GM18511 (cell line): ENCODE measurements around the gene COL12A1.

Source experiments
- ATAC-seq: cut with Tn5 transposase; IDR thresholded peaks from one replicate; pipeline ENCODE4 v1.9.1; 2021; ENCODE audit warnings: mild to moderate bottlenecking, moderate library complexity; ENCODE audit not compliant: unreplicated experiment

The COL12A1 gene

DNA sequence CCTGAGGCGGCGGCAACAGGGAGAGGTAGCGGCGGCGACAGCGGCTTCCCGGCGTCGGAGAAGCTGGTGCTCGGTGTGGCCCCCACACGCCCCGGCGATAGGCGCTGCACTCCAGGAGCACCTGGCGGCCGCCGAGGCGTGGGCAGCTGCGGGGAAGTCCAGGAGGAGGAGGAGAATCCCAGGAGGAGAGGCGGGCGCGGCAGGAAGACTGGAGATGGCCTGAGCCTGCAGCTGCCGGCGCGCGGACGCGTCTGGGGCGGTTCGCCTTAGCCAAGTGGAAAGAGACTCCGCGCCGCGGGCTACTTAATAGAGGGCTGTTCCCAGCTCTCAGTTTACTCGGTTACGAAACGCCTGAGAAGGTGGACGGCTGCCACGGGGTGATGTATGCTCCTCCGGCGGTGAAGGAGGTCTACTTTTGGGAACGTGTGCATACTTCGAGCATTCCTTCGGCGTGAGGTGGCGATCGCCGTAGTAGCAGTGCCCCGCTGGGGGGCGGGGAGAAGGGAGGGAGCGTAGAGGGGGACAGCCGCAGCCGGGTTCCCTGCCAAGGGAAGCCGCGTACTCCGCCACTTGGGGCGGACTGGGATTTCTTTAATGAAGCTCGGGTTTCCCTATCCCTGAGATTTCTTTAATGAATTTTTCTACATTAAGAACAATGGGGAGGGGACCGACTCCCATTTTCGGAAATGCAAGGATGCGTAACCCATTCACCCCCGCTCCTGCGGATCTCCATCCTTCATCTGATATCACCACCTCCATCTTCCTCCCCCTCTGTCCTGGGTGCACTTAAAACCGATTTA is at the start of gene COL12A1:
TSS of gene COL12A1 (minus strand) at position 278 of the 800 bp plus-strand sequence. CDS start 3,261 bp downstream, outside the sequence.
- no peak for ATAC-seq

DNA sequence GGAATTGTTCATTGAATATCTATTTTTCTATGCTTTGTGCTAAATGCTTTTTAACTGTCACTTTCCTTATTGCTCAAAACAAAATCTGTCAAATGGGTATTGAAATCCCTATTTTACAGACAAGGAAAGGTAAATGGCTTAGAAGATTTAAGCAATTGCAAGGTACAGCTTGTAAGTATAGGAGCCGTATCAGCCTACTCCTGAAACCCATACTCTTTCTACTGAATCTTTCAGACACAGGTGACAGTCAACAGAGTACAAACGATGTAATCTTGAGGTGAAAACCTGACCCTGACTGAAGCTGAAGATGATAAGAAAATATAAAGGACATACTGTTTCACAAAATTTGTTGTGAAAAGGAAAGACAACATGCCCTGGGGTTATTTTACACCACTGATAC is 44.7 kb upstream of the COL12A1 start:
- ATAC-seq = no peak

DNA sequence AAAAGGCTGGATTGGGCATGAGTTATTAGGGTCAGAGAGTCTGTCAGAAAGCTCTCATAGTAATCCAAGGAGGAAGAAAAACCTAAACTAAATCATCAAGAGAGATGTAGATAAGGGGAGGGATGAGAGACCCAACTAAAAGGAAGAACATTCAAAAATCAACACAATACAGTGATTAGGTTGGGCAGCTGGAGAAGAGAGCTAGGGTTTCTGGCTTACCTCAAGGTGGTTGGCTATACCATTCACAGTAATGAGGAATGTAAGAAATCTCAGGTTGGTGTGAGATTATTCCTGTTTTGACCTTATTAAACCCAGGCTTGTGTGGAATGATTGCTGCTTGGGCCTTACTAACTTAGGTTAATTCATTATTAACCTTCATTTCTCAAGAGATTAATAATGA is 44.0 kb upstream of the COL12A1 start:
- no peak for ATAC-seq

DNA sequence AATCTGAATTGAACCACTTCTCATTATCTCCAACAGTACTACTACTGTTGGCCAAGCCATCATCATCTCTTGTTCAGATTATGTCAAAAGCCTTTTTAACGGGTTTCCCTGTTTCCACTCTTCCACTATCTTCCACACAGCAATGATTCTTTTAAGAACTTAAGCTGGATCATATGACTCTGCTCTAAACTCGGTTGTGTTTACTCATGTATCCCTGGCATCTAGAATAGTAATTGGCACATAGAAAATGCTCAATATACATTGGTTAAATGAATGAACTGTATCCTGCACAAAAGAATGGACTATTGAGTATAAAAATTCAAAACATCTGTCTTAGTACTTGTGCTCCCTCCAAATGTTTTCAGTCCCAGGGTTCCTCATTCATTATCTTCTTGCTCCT is 40.5 kb upstream of the COL12A1 start:
- ATAC-seq = no peak

GRCh38 chr6:75244063-75244584 is 38.3 kb upstream of the COL12A1 start:
- ATAC-seq = no peak

- peak; percentile 95 for ATAC-seq
These were observed 37.6 kb upstream of the COL12A1 start, which contains the start of gene COX7A2 for GRCh38 chr6:75243333-75244062. COX7A2 (minus strand) TSS chr6:75243801; CDS start chr6:75243734, 67 bp downstream.

DNA sequence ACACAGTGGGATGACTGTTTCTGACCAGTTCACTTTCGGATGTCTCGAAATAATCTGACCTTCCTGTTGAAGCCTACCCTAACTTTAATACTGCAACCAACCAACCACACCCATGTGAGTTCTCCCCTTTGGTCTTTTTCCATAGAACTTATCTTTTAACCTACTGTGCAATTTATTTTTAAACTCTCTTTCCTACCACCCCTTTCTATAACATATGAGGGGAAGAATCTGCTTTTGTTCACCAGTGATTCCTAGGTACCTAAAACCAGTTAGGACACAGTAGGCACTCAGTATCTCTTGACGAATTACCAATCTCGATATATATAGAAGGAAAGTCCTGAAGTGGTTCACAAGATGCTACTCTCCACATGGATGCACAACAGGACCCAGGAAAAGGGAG is 30.8 kb upstream of the COL12A1 start:
- ATAC-seq = no peak

DNA sequence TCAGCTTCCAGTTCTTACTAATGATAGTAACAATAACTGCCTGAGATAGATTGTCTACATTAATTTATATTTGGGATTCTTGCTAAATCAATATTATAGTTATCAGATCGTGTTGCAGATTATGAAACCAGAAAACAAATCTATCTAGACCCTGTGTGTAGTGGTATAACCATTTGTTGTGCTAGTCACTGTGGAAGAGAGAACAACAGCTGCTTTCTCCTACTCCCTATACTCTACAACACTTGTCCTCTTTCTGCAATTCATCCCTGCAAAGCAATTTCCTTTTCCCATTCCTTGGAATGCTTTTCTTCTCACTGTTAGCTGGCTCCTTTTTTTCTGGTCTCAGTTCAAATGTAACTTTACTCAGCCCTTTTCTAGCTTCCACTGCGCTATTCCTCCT is 29.4 kb upstream of the COL12A1 start:
- no peak for ATAC-seq

- ATAC-seq = no peak
These were observed 28.4 kb upstream of the COL12A1 start for GRCh38 chr6:75234126-75234865.

GRCh38 chr6:75233092-75233615 is 27.3 kb upstream of the COL12A1 start:
- ATAC-seq = no peak

- no peak for ATAC-seq
These were observed 24.9 kb upstream of the COL12A1 start for GRCh38 chr6:75230484-75231325.

GRCh38 chr6:75224303-75224926 is 18.6 kb upstream of the COL12A1 start:
- no peak for ATAC-seq

DNA sequence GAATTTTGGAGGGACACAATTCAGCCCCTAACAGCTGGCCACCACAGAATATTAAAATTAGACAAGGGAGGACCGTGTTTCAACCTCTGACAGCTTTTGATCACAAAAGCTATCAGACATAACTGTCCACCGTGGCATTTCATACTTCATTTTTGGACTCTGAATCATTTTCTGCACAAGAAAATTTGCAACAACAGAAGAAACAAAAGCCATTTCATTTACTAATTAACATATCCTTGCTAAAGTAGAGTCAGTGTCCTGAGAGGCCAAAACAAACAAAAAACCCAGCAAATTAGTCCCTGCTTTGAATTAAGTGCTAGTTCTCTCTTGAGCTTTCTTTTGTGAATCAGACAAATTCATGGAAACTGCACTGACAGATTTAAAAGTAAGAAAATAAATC is 17.6 kb upstream of the COL12A1 start:
- no peak for ATAC-seq

- ATAC-seq = no peak
These were observed 16.4 kb upstream of the COL12A1 start for GRCh38 chr6:75222261-75222660.

- no peak for ATAC-seq
These were observed 15.3 kb upstream of the COL12A1 start for GRCh38 chr6:75221116-75221515.

GRCh38 chr6:75220357-75220756 is 14.5 kb upstream of the COL12A1 start:
- ATAC-seq = no peak

DNA sequence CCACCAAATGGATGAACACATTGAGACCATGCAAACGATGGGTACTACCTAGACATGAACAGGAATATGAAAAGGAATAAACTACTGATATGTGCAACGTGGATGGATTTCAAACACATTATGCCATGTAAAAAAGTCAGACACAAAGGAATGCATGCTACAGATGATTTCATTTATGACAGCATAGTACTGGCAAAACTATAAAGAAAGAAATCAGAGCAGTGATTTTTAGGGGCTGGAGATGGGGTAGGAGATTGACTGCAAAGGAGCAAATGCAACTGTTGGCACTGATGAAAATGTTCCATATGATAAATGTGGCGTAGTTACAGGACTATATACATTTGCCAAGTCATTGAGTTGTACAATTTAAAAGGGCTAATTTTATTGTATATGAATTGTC is 13.4 kb upstream of the COL12A1 start:
- ATAC-seq = no peak

DNA sequence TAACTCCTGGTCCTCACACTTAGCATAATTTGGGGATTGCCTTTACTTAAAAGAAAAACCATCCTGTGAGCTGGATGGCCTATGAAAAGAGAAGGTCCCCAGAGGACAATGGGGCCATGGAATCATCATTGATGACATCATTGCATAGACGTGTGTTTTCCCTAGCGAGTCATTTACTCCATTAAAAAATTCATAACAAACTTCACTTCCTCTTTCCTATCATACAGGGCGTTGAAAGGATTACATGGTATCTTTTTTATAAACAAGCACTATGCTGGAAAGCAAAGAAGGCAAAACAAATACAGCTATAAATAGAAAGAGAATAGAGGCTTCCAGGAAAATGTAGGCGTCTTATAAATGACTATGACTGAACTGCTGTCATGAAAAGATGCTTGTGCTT is 11.3 kb upstream of the COL12A1 start:
- ATAC-seq = no peak

GRCh38 chr6:75215291-75215690 is 9.4 kb upstream of the COL12A1 start:
- ATAC-seq = no peak

- no peak for ATAC-seq
These were observed 7.9 kb upstream of the COL12A1 start for GRCh38 chr6:75213732-75214131.
